ENCODE results near the gene FAM227A. TPM values are rescaled to one million over a fixed set of nuclear protein-coding genes. Genes with fewer than 3 reads are reported as not detected.

The FAM227A gene
- total and polyA plus RNA-seq, 2 of the 8 experiments (the other 6 are each of a cell fraction or from before 2014, with no cell fraction given) = 2.1 to 3.9 TPM

GRCh38 chr22:38569972-38570778, 86.0 kb downstream of the FAM227A start, which contains the start of gene DMC1 (continued):
- TF ChIP-seq KDM5A (IDR thresholded peaks at IDR 0.05; ENCODE audit: low read length) (no peak), TAF1 (IDR thresholded peaks at IDR 0.05; ENCODE audit: low read depth, low read length) (peak; percentile 70; the same call in 1 of the 2 replicates), KDM4A (IDR thresholded peaks at IDR 0.05; ENCODE audit: low read depth, low read length, severe bottlenecking) (peak; percentile 84), CREB1 (IDR thresholded peaks at IDR 0.05) (peak; percentile 69), EGR1 (IDR thresholded peaks at IDR 0.05; ENCODE audit: borderline replicate concordance, low read depth, low read length) (peak; percentile 60; the same call in 1 of the 2 replicates)
- TF ChIP-seq, protein P1, sequence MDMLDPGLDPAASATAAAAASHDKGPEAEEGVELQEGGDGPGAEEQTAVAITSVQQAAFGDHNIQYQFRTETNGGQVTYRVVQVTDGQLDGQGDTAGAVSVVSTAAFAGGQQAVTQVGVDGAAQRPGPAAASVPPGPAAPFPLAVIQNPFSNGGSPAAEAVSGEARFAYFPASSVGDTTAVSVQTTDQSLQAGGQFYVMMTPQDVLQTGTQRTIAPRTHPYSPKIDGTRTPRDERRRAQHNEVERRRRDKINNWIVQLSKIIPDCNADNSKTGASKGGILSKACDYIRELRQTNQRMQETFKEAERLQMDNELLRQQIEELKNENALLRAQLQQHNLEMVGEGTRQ (IDR thresholded peaks at IDR 0.05; ENCODE audit: low read length) = 0 out of 2 replicates have a peak, but pooled peaks have one; percentile 23
